GM12878 (cell line): ENCODE data around the gene TBC1D5. TPM values are rescaled to one million over a fixed set of nuclear protein-coding genes. Genes with fewer than 3 reads are reported as not detected.

Source experiments
- ATAC-seq: fragments of 200-7000 bp; cut with Tn5 transposase; 3 replicates; pipeline ENCODE4 v1.9.1; 2020; ENCODE audit warnings: mild to moderate bottlenecking, moderate library complexity
- BruUV-seq: library from RNA; stranded (reverse); fragments of 400-500 nt; replicated peaks from 2 replicates; lab custom pipeline; 2021; lab: Mats Ljungman, UMichigan
- CTCF ChIA-PET: fragments of 300-600 bp; sonication (Branson Sonifier 250); formaldehyde crosslinking; extraction: SDS; loops from one replicate; lab custom pipeline; 2021; ENCODE audit warnings: inconsistent platforms; lab: Yijun Ruan, JAX
- POLR2A ChIA-PET: fragments of 350-600 bp; formaldehyde crosslinking; extraction: SDS; loops from one replicate; lab custom pipeline; 2021; ENCODE audit warnings: inconsistent platforms; lab: Charles Lee
- RAD21 ChIA-PET: fragments of 300-600 bp; sonication (Branson Sonifier 250); formaldehyde crosslinking; loops from one replicate; lab custom pipeline; 2023; ENCODE audit warnings: antibody characterized with exemption; ENCODE audit not compliant: unreplicated experiment; lab: Charles Lee
- SMC1A ChIA-PET: fragments of 300-600 bp; sonication (Branson Sonifier 250); formaldehyde crosslinking; loops from one replicate; lab custom pipeline; 2023; ENCODE audit not compliant: unreplicated experiment, uncharacterized antibody; lab: Charles Lee
- DNase-seq: peaks from one replicate; pipeline ENCODE4 v3.0.0-alpha.2; 2011; ENCODE audit warnings: low read depth, low spot score
- FAIRE-seq: peaks from 3 replicates; lab custom pipeline; 2011; peaks lifted over from hg19 to GRCh38; lab: Jason Lieb, UNC
- H2AFZ ChIP-seq: 2 replicates; pipeline ENCODE4 v1.6.0; 2011; ENCODE audit warnings: low read depth, low read length, control low read depth; ENCODE audit not compliant: control insufficient read depth
- H3K27ac ChIP-seq: 2 replicates; pipeline ENCODE4 v1.5.1; 2011; ENCODE audit warnings: control low read depth; ENCODE audit not compliant: control insufficient read depth, insufficient read depth
- H3K27me3 ChIP-seq, 2 experiments: replicated peaks in 1 of 2; 2 replicates each; pipeline versions ENCODE4 v1.6.0 to v1.6.1; 2011; ENCODE audit warnings: low read length in 1 of 2; ENCODE audit not compliant: control insufficient read depth in 2 of 2, insufficient read depth in 2 of 2
- H3K36me3 ChIP-seq, 2 experiments: 2 replicates each; pipeline ENCODE4 v1.5.1; 2011; ENCODE audit warnings: low read length in 1 of 2; ENCODE audit not compliant: control insufficient read depth in 2 of 2, insufficient read depth in 2 of 2
- H3K4me1 ChIP-seq: 2 replicates; pipeline ENCODE4 v1.6.1; 2011; ENCODE audit warnings: mild to moderate bottlenecking, low read length, moderate library complexity, mixed read lengths; ENCODE audit not compliant: control insufficient read depth, insufficient read depth
- H3K4me2 ChIP-seq: 2 replicates; pipeline ENCODE4 v1.6.0; 2011; ENCODE audit warnings: control low read depth; ENCODE audit not compliant: control insufficient read depth, insufficient read depth
- H3K4me3 ChIP-seq: fragments of 200-600 bp; sonication (generic); 2 replicates; pipeline ENCODE4 v1.5.1; 2016
- H3K79me2 ChIP-seq: 2 replicates; pipeline ENCODE4 v1.6.0; 2011; ENCODE audit warnings: low read length; ENCODE audit not compliant: control insufficient read depth, insufficient read depth
- H3K9ac ChIP-seq: 2 replicates; pipeline ENCODE4 v1.8.0; 2011; ENCODE audit warnings: low read length, control low read depth, mixed read lengths; ENCODE audit not compliant: control insufficient read depth, insufficient read depth
- H3K9me3 ChIP-seq: replicated peaks from 3 replicates; pipeline ENCODE4 v1.5.1; 2011; ENCODE audit warnings: mild to moderate bottlenecking, low read length; ENCODE audit not compliant: control insufficient read depth, insufficient read depth
- H4K20me1 ChIP-seq: 2 replicates; pipeline ENCODE4 v1.6.0; 2011; ENCODE audit not compliant: control insufficient read depth, insufficient read depth
- HCFC1 ChIP-seq: fragments of 150-350 bp; IDR thresholded peaks from 2 replicates; pipeline ENCODE4 v1.6.1; 2014; ENCODE audit warnings: low read length
- IRF3 ChIP-seq: fragments of 450-650 bp; IDR thresholded peaks from 2 replicates; pipeline ENCODE4 v1.6.1; 2014; ENCODE audit warnings: mild to moderate bottlenecking
- IRF5 ChIP-seq: fragments of 450-650 bp; IDR thresholded peaks from 2 replicates; pipeline ENCODE4 v1.6.1; 2017; ENCODE audit warnings: borderline replicate concordance
- KLF5 ChIP-seq: fragments of 450-650 bp; IDR thresholded peaks from 2 replicates; pipeline ENCODE4 v1.6.1; 2014; ENCODE audit warnings: mild to moderate bottlenecking; ENCODE audit not compliant: partially characterized antibody
- MAX ChIP-seq: IDR thresholded peaks from 2 replicates; pipeline ENCODE4 v1.6.1; 2012; ENCODE audit warnings: low read depth, low read length, improper control_type of control experiment
- MTA2 ChIP-seq: fragments of 450-650 bp; IDR thresholded peaks from 2 replicates; pipeline ENCODE4 v1.6.1; 2016; ENCODE audit warnings: low read depth, mild to moderate bottlenecking, moderate library complexity
- MYB ChIP-seq: fragments of 150-350 bp; IDR thresholded peaks from 2 replicates; pipeline ENCODE4 v1.6.1; 2014; ENCODE audit warnings: mild to moderate bottlenecking, low read depth, low read length, borderline replicate concordance
- NFXL1 ChIP-seq: fragments of 450-650 bp; IDR thresholded peaks from 2 replicates; pipeline ENCODE4 v1.6.1; 2017; ENCODE audit warnings: antibody characterized with exemption, mild to moderate bottlenecking, borderline replicate concordance
- RAD21 ChIP-seq: IDR thresholded peaks from 2 replicates; pipeline ENCODE4 v1.6.1; 2011; ENCODE audit warnings: mild to moderate bottlenecking, low read depth, low read length, moderate library complexity; ENCODE audit not compliant: insufficient read depth
- RELB ChIP-seq: fragments of 450-650 bp; IDR thresholded peaks from 2 replicates; pipeline ENCODE4 v1.6.1; 2017; ENCODE audit warnings: low read depth, mild to moderate bottlenecking, moderate library complexity
- SKIL ChIP-seq: fragments of 450-650 bp; IDR thresholded peaks from 2 replicates; pipeline ENCODE4 v1.6.1; 2017; ENCODE audit warnings: mild to moderate bottlenecking, low read depth, inconsistent platforms; ENCODE audit not compliant: poor library complexity, severe bottlenecking
- STAT1 ChIP-seq: fragments of 450-650 bp; conservative IDR thresholded peaks from 2 replicates; pipeline ENCODE4 v1.6.1; 2014; ENCODE audit warnings: antibody characterized with exemption, mild to moderate bottlenecking
- TCF3 ChIP-seq: IDR thresholded peaks from 2 replicates; pipeline ENCODE4 v1.6.1; 2012; ENCODE audit warnings: low read depth, mild to moderate bottlenecking, low read length, borderline replicate concordance; ENCODE audit not compliant: insufficient read depth
- USF2 ChIP-seq: IDR thresholded peaks from 2 replicates; pipeline ENCODE4 v1.6.1; 2011; ENCODE audit warnings: low read depth, low read length, improper control_type of control experiment, borderline replicate concordance
- YBX1 ChIP-seq: fragments of 450-650 bp; IDR thresholded peaks from 2 replicates; pipeline ENCODE4 v1.6.1; 2016; ENCODE audit warnings: antibody characterized with exemption
- ZNF622 ChIP-seq: fragments of 450-650 bp; IDR thresholded peaks from 2 replicates; pipeline ENCODE4 v1.6.1; 2017; ENCODE audit warnings: mild to moderate bottlenecking, inconsistent platforms
- WGBS: methylation state at CpG from one replicate; pipeline ENCODE4 v1.1.6; 2016; ENCODE audit warnings: low lambda C conversion rate; ENCODE audit not compliant: insufficient replicate concordance, insufficient coverage; ENCODE audit errors: missing lambda C conversion rate; 5-methylcytosine and 5-hydroxymethylcytosine counted together
- in situ Hi-C: fragments of 300-500 bp; cut with MboI; formaldehyde crosslinking; loops from 9 replicates; pipeline ENCODE4 v1.14.3; 2018; ENCODE audit warnings: mixed read lengths
- intact Hi-C: fragments of 100-400 bp; cut with micrococcal nuclease; formaldehyde crosslinking; loops from one replicate; pipeline ENCODE4 v1.14.2; 2022; ENCODE audit not compliant: unreplicated experiment
- polyA plus RNA-seq, 11 experiments: library from polyadenylated mRNA; depleted of rRNA in 4 of 11; unstranded in 6 of 11; stranded (reverse) in 5 of 11; fragments of >200 nt; fragmentation: Nextera tagmentation in 4 of 11; fragmentation: Illumina TruSeq in 1 of 11; extraction: Ambion mirVana in 4 of 11; extraction: Trizol in 1 of 11; gene quantifications; 1 replicate in 1 of 11; 2 replicates in 10 of 11; pipeline versions ENCODE4 v1.2.1 to v1.2.3, GENCODE V29; 2011 to 2016; ENCODE audit warnings: inconsistent platforms in 2 of 11, missing spikeins in 2 of 11, low read depth in 1 of 11
- total RNA-seq, 4 experiments: library from RNA; depleted of rRNA in 3 of 4; stranded (reverse); fragments of >200 nt in 3 of 4; fragmentation: Illumina TruSeq in 1 of 4; extraction: Trizol in 1 of 4; gene quantifications; 2 replicates each; pipeline versions ENCODE4 v1.2.1 to v1.2.3, GENCODE V29; 2013 to 2021

Gene TBC1D5
- total and polyA plus RNA-seq, 10 of the 15 experiments (the other 5 are each of a cell fraction or from before 2014, with no cell fraction given): 5.5 to 61.0 (median 43.8) TPM

- no peak for TF ChIP-seq IRF5
Observed at GRCh38 chr3:17355591-17355990, 386.8 kb downstream of the TBC1D5 start (continued).

- ChIA-PET SMC1A (no interaction called here), RAD21 (no interaction called here), POLR2A (no interaction called here), CTCF (no interaction called here)
- no peak overlapping the region for H2AFZ ChIP-seq
- H3K4me2 ChIP-seq: no peak overlapping the region
- H3K27me3 ChIP-seq: no peaks in the 10 kb centered on the region
- no peak overlapping the region for H3K27ac ChIP-seq
- H3K9ac ChIP-seq: no peak overlapping the region
- no peak overlapping the region for H3K4me3 ChIP-seq
- ATAC-seq (no peak), FAIRE-seq (no peak), DNase-seq (no peak)
- no TSS peak for BruUV-seq
- 98% methylated on average over 3 of the region's 3 CpGs for WGBS
- no peaks in the 10 kb centered on the region for H3K79me2 ChIP-seq
- H4K20me1 ChIP-seq: no peaks in the 10 kb centered on the region
- intact Hi-C loops (no loop called here), in situ Hi-C loops (no loop called here)
- H3K4me1 ChIP-seq: no peaks in the 10 kb centered on the region
- no peaks in the 10 kb centered on the region for H3K9me3 ChIP-seq
- H3K36me3 ChIP-seq: no peaks in the 10 kb centered on the region; a peak in 1 of 4 replicates
- no peak for TF ChIP-seq SKIL
- TF ChIP-seq HCFC1: no peak
- no peak for TF ChIP-seq TCF3
- TF ChIP-seq STAT1: no peak
- TF ChIP-seq ZNF622: no peak
- no peak for TF ChIP-seq RAD21
- no peak for TF ChIP-seq MTA2
- TF ChIP-seq MYB: no peak
- no peak for TF ChIP-seq USF2
- TF ChIP-seq MAX: no peak
- TF ChIP-seq NFXL1: no peak
- TF ChIP-seq YBX1: no peak
- no peak for TF ChIP-seq IRF3
- no peak for TF ChIP-seq RELB
- no peak for TF ChIP-seq KLF5
Observed at GRCh38 chr3:17354341-17354740, 388.1 kb downstream of the TBC1D5 start.
